Measurements from ENCODE around the gene SRRM1. TPM values are rescaled to one million over a fixed set of nuclear protein-coding genes. Genes with fewer than 3 reads are reported as not detected.
"Not testable (repeated sequence)": the region's sequence is repeated elsewhere in the genome, so short reads cannot be mapped to it uniquely, and the experiment has no call there.

SRRM1 gene
- polyA plus RNA-seq, 1 donor, result 83.5 TPM

GRCh38 chr1:24643363-24644099 lies 429 bp downstream of the SRRM1 start:
- no peak for DNase-seq (ENCODE audit: low read depth)

- no peak for DNase-seq (ENCODE audit: low read depth)
These were observed 940 bp downstream of the SRRM1 start for GRCh38 chr1:24644100-24644384.

- DNase-seq (ENCODE audit: low read depth), result no peak
These were observed 5.8 kb downstream of the SRRM1 start for GRCh38 chr1:24648919-24649318.

DNA sequence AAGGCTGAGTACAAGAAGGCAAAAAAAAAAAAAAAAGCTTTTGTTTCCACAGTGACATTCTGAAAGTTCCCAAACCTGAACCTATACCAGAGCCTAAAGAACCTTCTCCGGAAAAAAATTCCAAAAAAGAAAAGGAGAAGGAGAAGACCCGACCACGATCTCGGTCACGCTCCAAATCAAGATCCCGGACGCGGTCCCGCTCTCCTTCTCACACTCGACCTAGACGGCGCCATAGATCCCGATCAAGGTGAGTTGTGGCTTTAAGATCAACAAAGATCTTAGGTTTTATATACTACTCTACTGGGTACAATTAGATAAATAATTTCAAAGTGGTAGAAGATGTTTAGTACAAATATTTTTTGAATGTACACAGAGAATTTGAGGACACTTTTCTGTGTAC lies 9.3 kb downstream of the SRRM1 start:
- no peak for DNase-seq (ENCODE audit: low read depth)

- DNase-seq (ENCODE audit: low read depth), result no peak
These were observed 10.9 kb downstream of the SRRM1 start for GRCh38 chr1:24654010-24654409.

GRCh38 chr1:24656046-24656445 lies 12.9 kb downstream of the SRRM1 start:
- no peak for DNase-seq (ENCODE audit: low read depth)

GRCh38 chr1:24657781-24658180 lies 14.7 kb downstream of the SRRM1 start:
- no peak for DNase-seq (ENCODE audit: low read depth)

DNA sequence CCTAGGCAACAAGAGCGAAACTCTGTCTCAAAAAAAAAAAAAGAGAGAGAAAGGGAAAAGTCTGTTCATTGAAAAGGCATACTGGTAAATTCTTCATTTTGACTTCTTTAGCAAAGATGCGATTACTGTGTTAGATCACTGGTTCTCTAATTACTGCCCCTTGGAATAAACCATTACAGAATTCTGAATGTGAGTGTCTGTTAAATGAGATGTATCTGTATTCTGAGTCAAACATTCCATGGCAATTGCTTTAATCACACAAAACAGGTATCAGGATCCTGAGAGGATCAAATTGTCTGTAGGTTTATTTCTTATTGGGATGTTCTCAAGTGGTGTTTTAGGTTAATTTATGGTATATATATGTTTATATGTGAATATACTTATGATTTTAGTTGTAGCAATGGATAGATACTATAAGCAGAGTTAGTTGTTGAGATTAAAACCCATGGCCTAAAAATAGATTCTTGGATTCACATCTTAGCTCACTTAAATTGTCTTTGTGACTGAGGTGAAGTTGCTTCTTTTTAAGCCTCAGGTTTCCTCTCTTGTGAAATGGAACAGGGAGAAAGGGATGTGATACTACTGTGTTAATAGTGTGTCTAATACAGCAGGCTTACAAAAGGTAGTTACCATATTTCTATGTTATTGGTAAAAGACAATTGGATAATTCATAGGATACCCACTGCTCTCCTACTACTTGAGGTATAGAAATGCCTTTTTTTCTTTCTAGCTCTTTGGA lies 16.2 kb downstream of the SRRM1 start:
- no peak for DNase-seq (ENCODE audit: low read depth)

- no peak for DNase-seq (ENCODE audit: low read depth)
These were observed 17.0 kb downstream of the SRRM1 start for GRCh38 chr1:24659993-24660665.

DNA sequence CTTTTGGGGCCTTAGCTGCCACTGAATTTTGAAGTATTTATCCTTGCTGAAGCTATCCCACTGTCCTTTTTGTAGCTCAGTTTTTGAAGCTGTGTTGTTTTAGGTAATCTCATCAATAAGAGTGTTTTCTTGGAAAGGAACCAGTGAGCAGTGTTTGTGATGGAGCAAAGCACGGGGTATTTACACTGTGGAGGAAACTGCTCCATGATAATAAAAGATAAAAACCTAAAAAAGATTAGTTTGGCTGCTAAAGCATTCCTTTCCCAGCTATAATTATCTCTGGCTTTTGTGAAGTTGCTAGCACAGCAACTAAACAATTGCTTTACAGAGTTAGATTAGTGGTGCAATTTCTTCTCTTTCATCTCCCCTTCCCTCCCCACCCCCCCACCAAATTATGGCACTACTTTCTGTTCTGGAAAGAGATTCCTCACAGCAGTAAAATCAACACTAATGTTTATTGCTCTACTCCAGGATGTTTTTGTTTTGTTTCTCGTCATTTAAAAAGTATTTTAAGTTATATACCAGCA lies 21.5 kb downstream of the SRRM1 start:
- no peak for DNase-seq (ENCODE audit: low read depth)

DNA sequence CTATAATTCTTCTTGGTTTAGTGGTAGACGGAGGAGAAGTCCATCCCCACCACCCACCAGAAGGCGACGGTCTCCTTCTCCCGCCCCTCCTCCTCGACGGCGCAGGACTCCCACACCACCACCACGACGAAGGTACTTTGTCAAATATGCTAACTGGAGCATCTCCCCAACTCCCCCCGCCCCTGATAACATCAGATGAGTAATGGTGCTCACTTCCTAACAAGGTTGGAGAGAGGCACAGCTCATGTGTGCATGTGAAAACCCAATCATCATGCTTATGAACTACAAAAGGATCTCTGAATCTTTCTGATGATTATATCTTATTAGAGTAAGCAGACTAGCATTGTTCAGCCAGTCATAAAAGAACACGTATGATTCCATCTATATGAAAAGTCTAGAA lies 23.7 kb downstream of the SRRM1 start:
- DNase-seq (ENCODE audit: low read depth), result no peak

GRCh38 chr1:24671372-24671771 lies 28.3 kb downstream of the SRRM1 start:
- not testable (repeated sequence) for DNase-seq (ENCODE audit: low read depth)

DNA sequence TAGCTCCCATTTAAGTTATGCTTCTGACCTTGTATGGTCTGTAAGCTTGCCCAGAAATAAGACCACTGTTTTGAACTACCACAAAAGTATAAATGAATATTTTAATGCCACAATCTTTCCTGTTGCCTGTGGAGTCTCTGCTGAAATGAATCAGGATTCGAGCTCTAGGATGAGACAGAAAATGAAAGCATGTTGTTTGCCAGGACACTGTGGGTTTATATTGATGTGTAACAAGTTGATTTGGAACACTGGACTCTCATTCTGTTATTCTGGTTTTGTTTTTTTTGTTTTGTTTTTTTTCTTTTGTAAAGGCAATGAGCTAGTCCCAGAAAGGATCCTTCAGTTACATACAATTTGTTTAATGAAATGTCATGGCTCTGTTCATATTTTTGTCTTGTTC lies 29.6 kb downstream of the SRRM1 start:
- DNase-seq (ENCODE audit: low read depth), result not testable (repeated sequence)

DNA sequence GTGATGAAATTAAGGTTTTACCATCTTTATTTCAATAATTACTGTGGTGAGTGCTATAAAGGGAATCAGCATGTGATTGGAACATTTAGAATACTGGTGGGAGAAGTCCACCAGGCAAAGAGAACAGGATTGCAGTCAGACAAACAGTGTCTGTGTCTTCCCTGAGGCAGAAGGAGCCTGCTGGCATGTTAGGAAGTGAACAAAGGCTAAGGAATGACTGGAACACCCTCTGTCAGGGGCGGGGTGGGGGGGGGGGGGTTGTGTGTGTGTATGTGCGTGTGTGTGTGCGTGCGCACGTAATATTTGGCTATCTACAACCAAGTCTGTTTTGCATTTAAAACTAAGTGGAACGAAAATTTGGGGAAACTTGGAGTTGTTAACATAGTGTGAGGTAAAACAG lies 30.2 kb downstream of the SRRM1 start:
- no peak for DNase-seq (ENCODE audit: low read depth)

- not testable (repeated sequence) for DNase-seq (ENCODE audit: low read depth)
These were observed 35.3 kb downstream of the SRRM1 start for GRCh38 chr1:24678421-24678820.

DNA sequence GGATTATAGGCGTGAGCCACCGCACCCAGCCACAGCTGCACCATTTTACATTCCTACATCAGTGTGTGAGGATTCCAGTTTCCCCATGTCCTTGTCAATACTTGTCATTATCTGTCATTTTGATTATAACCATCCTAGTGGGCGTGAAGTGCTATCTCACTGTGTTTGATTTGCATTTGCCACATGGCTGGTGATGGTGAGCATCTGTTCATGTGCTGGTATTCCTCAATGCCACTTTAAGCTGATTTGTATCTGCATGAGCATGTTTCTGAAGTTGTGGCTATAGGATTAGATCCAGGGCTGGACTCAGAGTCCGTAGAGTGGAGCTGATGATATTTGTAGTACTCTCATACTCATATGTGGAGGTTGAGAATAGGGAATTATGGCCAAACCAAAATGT lies 36.6 kb downstream of the SRRM1 start:
- DNase-seq (ENCODE audit: low read depth), result no peak

DNA sequence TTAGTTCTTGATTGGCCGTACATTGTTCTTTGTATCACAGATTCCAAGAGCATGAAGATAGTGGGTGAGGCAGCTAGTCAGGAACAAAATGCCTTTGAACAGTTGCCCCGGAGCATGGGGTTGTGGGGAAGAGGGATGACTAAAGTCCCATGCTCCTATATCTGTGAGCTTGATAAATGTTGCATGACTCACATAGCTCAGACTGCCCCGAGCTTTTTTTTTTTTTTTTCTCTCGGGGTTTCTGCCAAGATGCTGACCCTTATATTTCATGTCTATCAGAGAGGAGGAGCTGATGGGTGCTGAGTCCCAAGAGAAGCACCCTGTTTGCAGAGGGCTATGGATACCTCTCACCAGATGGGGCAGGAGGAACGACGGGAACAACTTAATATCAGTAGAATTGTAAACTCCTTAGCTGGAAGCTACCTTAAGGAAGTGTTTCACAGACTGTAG lies 40.6 kb downstream of the SRRM1 start:
- no peak for DNase-seq (ENCODE audit: low read depth)

- DNase-seq (ENCODE audit: low read depth), result no peak
These were observed 44.9 kb downstream of the SRRM1 start for GRCh38 chr1:24688033-24688432.

GRCh38 chr1:24688621-24689195 lies 45.6 kb downstream of the SRRM1 start:
- DNase-seq (ENCODE audit: low read depth), result no peak

GRCh38 chr1:24691051-24691450 lies 47.9 kb downstream of the SRRM1 start:
- DNase-seq (ENCODE audit: low read depth), result no peak

DNA sequence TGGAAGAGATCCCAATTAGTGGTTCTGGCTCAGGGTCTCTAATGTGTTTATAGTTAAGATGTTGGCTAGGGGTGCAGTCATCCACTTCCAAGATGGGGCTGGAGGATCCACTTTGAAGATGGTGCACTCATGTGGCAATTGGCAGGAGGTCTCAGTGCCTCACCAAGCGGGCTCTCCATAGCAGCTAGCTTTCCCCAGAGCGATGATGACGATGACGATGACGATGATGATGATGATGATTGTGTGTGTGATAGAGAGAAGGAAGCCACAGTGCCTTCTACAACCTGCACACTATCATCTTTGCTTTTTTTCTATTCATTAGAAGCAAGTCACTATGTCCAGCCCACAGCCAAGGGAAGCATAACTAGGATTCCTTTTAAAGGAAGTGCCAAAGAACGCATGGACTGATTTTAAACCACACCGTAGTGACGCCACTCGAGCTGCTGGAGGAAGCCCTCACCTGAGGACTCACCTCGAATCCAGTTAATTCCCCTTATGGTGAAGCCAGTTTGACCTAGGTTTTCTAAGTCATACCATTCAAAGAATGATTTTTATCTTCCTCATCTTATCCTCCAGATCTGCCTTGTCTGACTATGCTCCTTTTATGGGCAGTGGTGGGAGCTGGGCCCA lies 49.4 kb downstream of the SRRM1 start:
- DNase-seq (ENCODE audit: low read depth), result no peak

All from forelimb muscle (tissue), 1 donor.